Kidney (tissue), 2 donors: Measurements from ENCODE around the gene MICU2. TPM values are rescaled to one million over a fixed set of nuclear protein-coding genes. Genes with fewer than 3 reads are reported as not detected.

Experiments used
- polyA plus RNA-seq: library from polyadenylated mRNA; stranded (reverse); fragments of 350-450 nt; fragmentation: Illumina TruSeq; extraction: RNeasy Lipid Tissue Mini Kit (QIAGEN cat#74804); gene quantifications from one replicate; pipeline ENCODE4 v1.2.3, GENCODE V29; 2014; ENCODE audit warnings: low read depth, low replicate concordance; ENCODE audit not compliant: insufficient read depth
- total RNA-seq: library from RNA; stranded (reverse); fragmentation: NEBNext Ultra II Directional; extraction: Animal tissue kit (Norgen Biotek cat#: 25700); gene quantifications from one replicate; pipeline ENCODE4 v1.2.1, GENCODE V29; 2021
- donor health status: DM: yes; HTN: yes; CAD: no.

Gene MICU2
- total and polyA plus RNA-seq, 2 donors from 2014 or later = 49.0 to 86.5 TPM

Other genes with a start within 250 kb of the MICU2 start
- 36.1 TPM for gene ZDHHC20, start 144.9 kb downstream of the MICU2 start, total RNA-seq
- gene ZDHHC20, start 144.9 kb downstream of the MICU2 start, polyA plus RNA-seq = 7.2 TPM
- 8.6 TPM for gene FGF9, start 66.9 kb upstream of the MICU2 start, total RNA-seq
- gene FGF9, start 66.9 kb upstream of the MICU2 start, polyA plus RNA-seq = 8.5 TPM